ENCODE data around the gene PODNL1.

The PODNL1 gene

DNA sequence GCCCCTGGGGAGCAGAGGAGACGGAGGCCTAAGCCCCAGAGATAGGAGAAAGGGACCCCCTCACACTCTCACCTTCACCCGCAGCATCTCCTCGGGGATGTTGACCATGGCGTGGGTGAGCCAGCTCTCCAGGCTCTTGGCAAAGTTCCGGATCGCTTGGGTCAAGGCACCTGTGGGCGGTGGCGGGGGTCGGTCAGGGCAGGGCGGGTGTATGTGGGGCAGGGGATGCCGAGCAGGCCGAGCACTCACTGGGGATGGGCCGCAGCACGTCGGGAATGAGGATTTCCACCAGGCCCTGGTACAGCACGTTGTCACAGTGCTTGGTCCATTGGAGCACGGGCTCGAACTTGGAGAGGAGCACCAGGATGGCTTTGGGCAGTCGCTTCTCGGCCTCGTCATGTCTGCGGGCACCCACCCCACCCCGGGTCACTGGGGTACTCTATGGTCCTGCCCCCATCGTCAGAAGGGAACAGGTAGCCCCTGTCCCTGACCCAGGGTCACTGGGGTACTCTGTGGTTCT lies 27.2 kb upstream of the PODNL1 start:
- Mint-ChIP-seq H3K4me3 (no peak overlapping the region), H3K36me3 (ENCODE audit: low read depth) (peaks cover 12% of the 10 kb centered on the region), H3K27me3 (no peaks in the 10 kb centered on the region), H3K9me3 (no peaks in the 10 kb centered on the region), H3K4me1 (ENCODE audit: low read depth) (no peaks in the 10 kb centered on the region), H3K27ac (no peak overlapping the region)

DNA sequence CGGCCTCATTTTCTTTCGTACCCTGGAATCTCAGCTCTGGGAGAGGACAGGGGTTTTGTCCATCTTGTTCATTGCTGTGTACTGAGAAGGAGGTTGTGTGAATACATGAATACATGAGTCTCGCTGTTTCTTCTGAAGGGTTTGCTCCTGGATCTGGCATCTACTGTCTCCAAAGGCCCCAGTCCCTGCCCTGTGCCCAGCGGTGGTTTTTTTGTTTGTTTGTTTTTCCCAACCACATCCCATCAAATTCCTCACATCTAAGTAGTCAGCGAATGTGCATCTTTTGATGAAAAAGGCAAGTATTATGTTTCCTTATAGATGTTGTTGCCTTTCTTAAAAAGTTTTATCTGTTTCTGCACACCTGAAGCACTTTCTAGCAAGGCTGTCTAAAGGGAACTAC lies 26.6 kb upstream of the PODNL1 start:
- H3K36me3 Mint-ChIP-seq (ENCODE audit: low read depth), result peaks cover 12% of the 10 kb centered on the region
- H3K4me1 Mint-ChIP-seq (ENCODE audit: low read depth), result no peaks in the 10 kb centered on the region
- H3K4me3 Mint-ChIP-seq, result no peak overlapping the region
- H3K27me3 Mint-ChIP-seq, result no peaks in the 10 kb centered on the region
- H3K27ac Mint-ChIP-seq, result no peak overlapping the region
- H3K9me3 Mint-ChIP-seq, result no peaks in the 10 kb centered on the region

- Mint-ChIP-seq H3K27me3 (no peaks in the 10 kb centered on the region), H3K36me3 (ENCODE audit: low read depth) (peaks cover 6% of the 10 kb centered on the region), H3K4me1 (ENCODE audit: low read depth) (no peaks in the 10 kb centered on the region), H3K9me3 (no peaks in the 10 kb centered on the region), H3K27ac (no peak overlapping the region), H3K4me3 (no peak overlapping the region)
Observed at GRCh38 chr19:13963603-13964105, 25.4 kb upstream of the PODNL1 start.

GRCh38 chr19:13962699-13963602 lies 24.7 kb upstream of the PODNL1 start:
- Mint-ChIP-seq H3K36me3 (ENCODE audit: low read depth) (peaks cover 6% of the 10 kb centered on the region), H3K9me3 (no peaks in the 10 kb centered on the region), H3K4me3 (no peak overlapping the region), H3K27ac (no peak overlapping the region), H3K27me3 (no peaks in the 10 kb centered on the region), H3K4me1 (ENCODE audit: low read depth) (no peaks in the 10 kb centered on the region)

DNA sequence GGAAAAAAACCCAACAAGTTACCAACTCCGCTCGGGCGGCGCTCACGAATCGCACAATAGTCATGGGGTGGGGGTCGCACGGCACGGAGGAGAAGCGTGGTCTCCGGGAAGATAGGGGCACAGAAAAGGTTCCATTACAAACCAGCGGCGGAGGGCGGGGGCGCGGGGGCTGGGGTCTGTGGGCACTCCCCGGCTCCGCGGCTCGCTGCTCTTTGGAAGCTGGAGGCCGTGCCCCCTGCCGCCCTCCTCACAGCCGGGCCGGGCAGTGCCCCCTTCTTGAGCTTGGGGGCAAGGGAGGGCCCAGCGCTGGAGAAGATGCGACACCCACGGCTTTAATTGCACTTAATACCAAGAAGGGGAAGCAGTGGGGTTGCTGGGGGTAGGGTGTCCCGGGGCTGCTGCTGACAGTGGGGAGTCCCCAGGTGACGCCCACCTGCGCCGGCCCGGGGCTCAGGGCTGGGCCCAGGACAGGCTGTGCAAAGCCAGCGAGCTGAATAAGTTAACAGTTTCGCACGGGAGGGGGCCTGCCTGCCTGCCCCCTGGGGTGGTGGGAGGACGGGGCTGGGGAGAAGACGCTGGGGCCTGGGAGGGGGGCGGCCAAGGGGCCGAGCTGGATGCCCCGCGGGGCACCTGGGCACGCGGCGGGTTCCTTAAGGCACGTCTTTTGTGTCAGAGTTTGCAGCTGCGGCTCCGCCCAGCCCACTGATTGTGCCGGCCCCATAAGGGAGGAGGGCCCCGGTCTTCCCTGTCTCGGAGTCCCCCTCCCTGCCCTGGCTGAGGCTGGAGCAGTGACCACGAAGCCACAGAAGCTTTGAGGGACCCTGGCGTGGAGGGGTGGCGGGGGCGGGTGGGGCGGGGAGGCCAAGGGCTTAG lies 23.8 kb upstream of the PODNL1 start:
- peaks cover 6% of the 10 kb centered on the region for H3K36me3 Mint-ChIP-seq (ENCODE audit: low read depth)
- no peak overlapping the region for H3K4me3 Mint-ChIP-seq
- no peaks in the 10 kb centered on the region for H3K9me3 Mint-ChIP-seq
- H3K27me3 Mint-ChIP-seq, result no peaks in the 10 kb centered on the region
- no peaks in the 10 kb centered on the region for H3K4me1 Mint-ChIP-seq (ENCODE audit: low read depth)
- no peak overlapping the region for H3K27ac Mint-ChIP-seq

- Mint-ChIP-seq H3K9me3 (no peaks in the 10 kb centered on the region), H3K36me3 (ENCODE audit: low read depth) (peaks cover 6% of the 10 kb centered on the region), H3K4me3 (no peak overlapping the region), H3K27ac (no peak overlapping the region), H3K27me3 (no peaks in the 10 kb centered on the region), H3K4me1 (ENCODE audit: low read depth) (no peaks in the 10 kb centered on the region)
Observed at GRCh38 chr19:13960863-13961784, 22.9 kb upstream of the PODNL1 start.

- no peak overlapping the region for H3K4me3 Mint-ChIP-seq
- peaks cover 6% of the 10 kb centered on the region for H3K36me3 Mint-ChIP-seq (ENCODE audit: low read depth)
- no peak overlapping the region for H3K27ac Mint-ChIP-seq
Observed at GRCh38 chr19:13959962-13960862, 22.0 kb upstream of the PODNL1 start.

GRCh38 chr19:13959141-13959961 lies 21.1 kb upstream of the PODNL1 start:
- Mint-ChIP-seq H3K4me3 (no peak overlapping the region), H3K4me1 (ENCODE audit: low read depth) (peaks cover 3% of the 10 kb centered on the region), H3K27ac (no peak overlapping the region), H3K27me3 (no peaks in the 10 kb centered on the region), H3K9me3 (no peaks in the 10 kb centered on the region), H3K36me3 (ENCODE audit: low read depth) (peaks cover 9% of the 10 kb centered on the region)

More at GRCh38 chr19:13959962-13960862, 22.0 kb upstream of the PODNL1 start:
- Mint-ChIP-seq H3K9me3 (no peaks in the 10 kb centered on the region), H3K27me3 (no peaks in the 10 kb centered on the region), H3K4me1 (ENCODE audit: low read depth) (no peaks in the 10 kb centered on the region)

- Mint-ChIP-seq H3K4me1 (ENCODE audit: low read depth) (peaks cover 14% of the 10 kb centered on the region), H3K4me3 (no peak overlapping the region), H3K36me3 (ENCODE audit: low read depth) (peaks cover 9% of the 10 kb centered on the region)
Observed at GRCh38 chr19:13958043-13958442, 19.8 kb upstream of the PODNL1 start.

DNA sequence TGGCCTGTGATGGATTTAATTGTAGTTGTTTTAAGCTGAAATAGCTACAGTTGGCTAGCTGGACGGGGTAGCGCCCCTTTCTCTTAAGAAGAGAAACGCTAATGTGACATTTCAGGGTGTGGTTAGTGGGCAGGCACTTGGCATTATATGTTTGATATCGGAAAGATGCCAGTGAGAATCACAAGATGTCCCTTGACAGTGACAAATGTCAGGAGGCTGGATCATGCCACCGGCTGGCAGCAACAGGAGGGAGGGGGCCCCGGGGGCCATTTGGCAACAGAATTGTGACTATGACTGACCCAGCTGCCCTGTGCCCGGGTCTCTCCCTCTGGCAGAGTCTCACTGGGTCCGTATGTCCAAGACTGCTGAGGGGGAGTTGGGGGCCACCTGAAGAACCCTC lies 18.8 kb upstream of the PODNL1 start:
- H3K9me3 Mint-ChIP-seq, result no peaks in the 10 kb centered on the region
- H3K27ac Mint-ChIP-seq, result no peak overlapping the region
- peaks cover 9% of the 10 kb centered on the region for H3K36me3 Mint-ChIP-seq (ENCODE audit: low read depth)
- peaks cover 15% of the 10 kb centered on the region for H3K4me1 Mint-ChIP-seq (ENCODE audit: low read depth)
- no peaks in the 10 kb centered on the region for H3K27me3 Mint-ChIP-seq
- no peak overlapping the region for H3K4me3 Mint-ChIP-seq

More at GRCh38 chr19:13958043-13958442, 19.8 kb upstream of the PODNL1 start:
- H3K9me3 Mint-ChIP-seq, result no peaks in the 10 kb centered on the region
- H3K27me3 Mint-ChIP-seq, result no peaks in the 10 kb centered on the region
- no peak overlapping the region for H3K27ac Mint-ChIP-seq

DNA sequence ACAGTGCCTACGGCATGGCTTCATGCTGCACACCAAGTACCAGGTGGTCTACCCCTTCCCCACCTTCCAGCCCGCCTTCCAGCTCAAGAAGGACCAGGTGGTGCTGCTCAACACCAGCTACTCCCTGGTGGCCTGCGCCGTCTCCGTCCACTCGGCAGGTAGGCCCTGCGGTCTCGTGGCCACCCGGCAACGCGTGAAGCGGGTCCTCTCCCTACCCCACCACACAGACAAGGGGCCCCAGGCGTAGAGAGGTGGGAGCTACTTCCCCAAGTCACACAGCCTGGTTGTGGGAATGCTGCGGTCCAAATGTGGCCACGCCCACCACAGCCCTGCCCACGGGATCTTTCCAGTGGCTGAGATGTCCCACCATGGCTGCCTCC lies 18.1 kb upstream of the PODNL1 start:
- no peaks in the 10 kb centered on the region for H3K9me3 Mint-ChIP-seq
- H3K4me3 Mint-ChIP-seq, result no peak overlapping the region
- no peaks in the 10 kb centered on the region for H3K27me3 Mint-ChIP-seq
- peaks cover 22% of the 10 kb centered on the region for H3K4me1 Mint-ChIP-seq (ENCODE audit: low read depth)
- no peak overlapping the region for H3K27ac Mint-ChIP-seq
- peaks cover 5% of the 10 kb centered on the region for H3K36me3 Mint-ChIP-seq (ENCODE audit: low read depth)

DNA sequence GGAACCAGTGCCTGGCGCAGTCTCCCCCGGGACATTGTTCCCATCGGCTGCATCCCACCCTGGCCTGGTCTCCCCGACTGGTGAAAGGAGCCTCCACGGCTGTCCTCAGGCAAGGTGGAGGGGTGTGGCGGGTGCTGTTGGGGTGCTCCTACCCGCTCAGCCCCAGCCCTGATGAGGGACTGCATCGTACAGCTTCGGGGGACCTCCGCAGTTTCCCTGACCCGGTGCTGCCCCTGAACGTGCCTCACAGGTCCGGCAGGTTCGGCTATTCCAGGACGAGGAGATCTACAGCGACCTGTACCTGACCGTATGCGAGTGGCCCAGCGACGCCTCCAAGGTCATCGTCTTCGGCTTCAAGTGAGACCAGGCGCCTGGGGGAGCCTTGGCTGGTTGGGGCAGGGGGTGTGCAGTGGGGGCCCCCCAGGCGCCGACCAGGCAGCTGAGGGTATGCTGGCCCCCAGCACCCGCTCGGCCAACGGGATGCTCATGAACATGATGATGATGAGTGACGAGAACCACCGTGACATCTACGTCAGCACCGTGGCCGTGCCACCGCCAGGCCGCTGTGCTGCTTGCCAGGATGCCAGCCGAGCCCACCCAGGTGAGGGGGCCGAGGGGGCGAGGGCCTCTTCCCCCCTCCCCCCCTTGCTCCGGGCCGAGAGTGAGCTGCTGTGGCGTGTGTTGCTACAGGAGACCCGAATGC lies 17.6 kb upstream of the PODNL1 start:
- Mint-ChIP-seq H3K4me1 (ENCODE audit: low read depth) (peaks cover 22% of the 10 kb centered on the region), H3K27me3 (no peaks in the 10 kb centered on the region), H3K27ac (no peak overlapping the region), H3K9me3 (no peaks in the 10 kb centered on the region), H3K4me3 (no peak overlapping the region), H3K36me3 (ENCODE audit: low read depth) (peaks cover 4% of the 10 kb centered on the region)

Data from stimulated activated naive CD8-positive, alpha-beta T cell treated with anti-CD3 and anti-CD28 coated beads, Interleukin-15, Interleukin-2, amounts not matched to agents 100 ng/mL and 50 ng/mL, for 24 hours (primary cell).